Activated CD4-positive, alpha-beta T cell treated with anti-CD3 and anti-CD28 coated beads, Interleukin-2, amount 10 ng/mL, durations not matched to agents 7 days and 5 days (primary cell): ENCODE data around the gene SLC9A3. TPM values are rescaled to one million over a fixed set of nuclear protein-coding genes. Genes with fewer than 3 reads are reported as not detected.

Source experiments
- CTCF ChIA-PET: fragments of 350-600 bp; sonication (Branson Sonifier 250); formaldehyde crosslinking; loops from one replicate; lab custom pipeline; 2021; ENCODE audit warnings: antibody characterized with exemption; lab: Charles Lee
- POLR2A ChIA-PET: fragments of 350-600 bp; sonication (Branson Sonifier 250); formaldehyde crosslinking; loops from one replicate; lab custom pipeline; 2021; ENCODE audit warnings: antibody characterized with exemption; lab: Charles Lee
- DNase-seq: peaks from one replicate; pipeline ENCODE4 v3.0.0-alpha.2; 2020
- H3K27ac Mint-ChIP-seq: one replicate; pipeline ENCODE4 v1.8.0; 2021; ENCODE audit warnings: mild to moderate bottlenecking, moderate library complexity, mixed read lengths
- H3K27me3 Mint-ChIP-seq: one replicate; pipeline ENCODE4 v1.8.0; 2021; ENCODE audit warnings: mixed read lengths
- H3K36me3 Mint-ChIP-seq: one replicate; pipeline ENCODE4 v1.8.0; 2021; ENCODE audit warnings: low read depth, mixed read lengths
- H3K4me1 Mint-ChIP-seq: one replicate; pipeline ENCODE4 v1.8.0; 2021; ENCODE audit warnings: mixed read lengths
- H3K4me3 Mint-ChIP-seq: one replicate; pipeline ENCODE4 v1.8.0; 2021; ENCODE audit warnings: mild to moderate bottlenecking, moderate library complexity, mixed read lengths
- H3K9me3 Mint-ChIP-seq: one replicate; pipeline ENCODE4 v1.8.0; 2021; ENCODE audit warnings: mixed read lengths
- total RNA-seq, 2 experiments: library from RNA; stranded (reverse); gene quantifications; one replicate each; pipeline ENCODE4 v1.2.3, GENCODE V29; 2021

SLC9A3 gene
- total RNA-seq, 2 experiments from 2014 or later = 1.4 to 2.2 TPM

DNA sequence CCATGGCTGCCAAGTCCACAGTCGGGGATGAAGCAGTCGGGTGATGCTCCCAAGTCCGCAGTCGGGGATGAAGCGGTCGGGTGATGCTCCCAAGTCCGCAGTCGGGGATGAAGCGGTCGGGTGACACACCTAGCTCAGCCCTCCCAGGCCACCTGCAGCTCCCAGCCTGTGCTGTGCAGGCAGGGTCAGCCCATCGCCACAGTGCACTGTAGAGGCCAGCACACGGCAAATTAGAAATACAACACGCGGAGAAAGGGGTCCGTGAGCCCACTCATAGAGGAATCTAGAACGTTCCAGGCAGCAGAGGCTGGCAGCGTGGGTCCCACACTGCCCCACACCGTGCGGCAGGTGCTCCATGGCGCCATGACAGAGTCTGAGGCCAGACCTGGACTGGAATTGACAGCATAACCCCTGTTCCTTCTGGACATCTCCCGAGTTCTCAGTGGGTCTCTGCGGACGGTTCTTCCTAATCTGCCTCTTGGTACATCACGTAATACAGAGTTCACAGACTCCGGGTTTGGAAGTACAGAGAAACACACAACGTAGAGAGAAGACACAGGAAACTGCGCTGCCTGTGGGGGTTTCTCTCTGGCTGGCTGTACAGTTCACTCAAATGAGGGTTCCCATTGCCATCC lies 89.0 kb downstream of the SLC9A3 start:
- H3K4me3 Mint-ChIP-seq = no peak overlapping the region
- H3K27me3 Mint-ChIP-seq = no peaks in the 10 kb centered on the region
- ChIA-PET POLR2A (no interaction called here), CTCF (interaction anchor here (1.0 kb wide), 1 partner anchor 63 kb away, joined by 3 read pairs; no protein-coding TSS in a partner anchor)
- H3K9me3 Mint-ChIP-seq = no peaks in the 10 kb centered on the region
- no peaks in the 10 kb centered on the region for H3K36me3 Mint-ChIP-seq
- H3K4me1 Mint-ChIP-seq = peaks cover 9% of the 10 kb centered on the region
- no peak for DNase-seq
- H3K27ac Mint-ChIP-seq = no peak overlapping the region

- no peak overlapping the region for H3K4me3 Mint-ChIP-seq
- DNase-seq = no peak
- CTCF ChIA-PET = interaction anchor here (1.0 to 2.7 kb wide), 2 partner anchors 12 to 63 kb away, joined by 3 to 10 read pairs; no protein-coding TSS in a partner anchor
Measured at GRCh38 chr5:434443-435146, 89.7 kb downstream of the SLC9A3 start.

GRCh38 chr5:433836-434235 lies 90.4 kb downstream of the SLC9A3 start:
- Mint-ChIP-seq H3K36me3 (no peaks in the 10 kb centered on the region), H3K27ac (no peak overlapping the region), H3K4me3 (no peak overlapping the region), H3K27me3 (no peaks in the 10 kb centered on the region), H3K9me3 (no peaks in the 10 kb centered on the region), H3K4me1 (peaks cover 9% of the 10 kb centered on the region)
- no peak for DNase-seq
- CTCF ChIA-PET = interaction anchor here (1.0 to 2.7 kb wide), 2 partner anchors 13 to 62 kb away, joined by 3 to 10 read pairs; no protein-coding TSS in a partner anchor
- POLR2A ChIA-PET = no interaction called here

More at GRCh38 chr5:434443-435146, 89.7 kb downstream of the SLC9A3 start:
- Mint-ChIP-seq H3K27me3 (no peaks in the 10 kb centered on the region), H3K9me3 (no peaks in the 10 kb centered on the region), H3K36me3 (no peaks in the 10 kb centered on the region), H3K4me1 (peaks cover 7% of the 10 kb centered on the region), H3K27ac (no peak overlapping the region)
- POLR2A ChIA-PET = no interaction called here

- no peak for DNase-seq
- CTCF ChIA-PET = interaction anchor here (1.1 to 2.7 kb wide), 2 partner anchors 13 to 78 kb away, joined by 4 to 10 read pairs; no protein-coding TSS in a partner anchor
- POLR2A ChIA-PET = no interaction called here
- peaks cover 2% of the 10 kb centered on the region for H3K36me3 Mint-ChIP-seq
- no peak overlapping the region for H3K27ac Mint-ChIP-seq
- H3K4me3 Mint-ChIP-seq = no peak overlapping the region
- H3K4me1 Mint-ChIP-seq = peaks cover 11% of the 10 kb centered on the region
- H3K27me3 Mint-ChIP-seq = no peaks in the 10 kb centered on the region
- H3K9me3 Mint-ChIP-seq = no peaks in the 10 kb centered on the region
Measured at GRCh38 chr5:432928-433791, 91.1 kb downstream of the SLC9A3 start.

GRCh38 chr5:432201-432927 lies 91.9 kb downstream of the SLC9A3 start:
- ChIA-PET CTCF (interaction anchor here (1.0 to 2.8 kb wide), 4 partner anchors 14 to 115 kb away, joined by 3 to 10 read pairs (median 6); partner anchors contain the start of gene AHRR), POLR2A (no interaction called here)
- H3K27ac Mint-ChIP-seq = no peak overlapping the region
- H3K36me3 Mint-ChIP-seq = peaks cover 6% of the 10 kb centered on the region
- H3K27me3 Mint-ChIP-seq = no peaks in the 10 kb centered on the region
- no peak for DNase-seq
- H3K9me3 Mint-ChIP-seq = no peaks in the 10 kb centered on the region
- H3K4me3 Mint-ChIP-seq = no peak overlapping the region
- H3K4me1 Mint-ChIP-seq = peaks cover 11% of the 10 kb centered on the region

GRCh38 chr5:431711-432050 lies 92.6 kb downstream of the SLC9A3 start:
- peak overlapping the region; percentile 9 for H3K27ac Mint-ChIP-seq
- POLR2A ChIA-PET = no interaction called here

GRCh38 chr5:431001-431710 lies 93.1 kb downstream of the SLC9A3 start:
- H3K4me3 Mint-ChIP-seq = no peak overlapping the region
- ChIA-PET CTCF (interaction anchor here (0.6 to 2.8 kb wide), 8 partner anchors 8 to 119 kb away, joined by 3 to 8 read pairs (median 4); partner anchors contain the start of gene AHRR), POLR2A (no interaction called here)
- no peaks in the 10 kb centered on the region for H3K27me3 Mint-ChIP-seq
- peaks cover 10% of the 10 kb centered on the region for H3K36me3 Mint-ChIP-seq
- H3K9me3 Mint-ChIP-seq = no peaks in the 10 kb centered on the region
- no peak overlapping the region for H3K27ac Mint-ChIP-seq
- DNase-seq = peak; percentile 50
- peaks cover 10% of the 10 kb centered on the region for H3K4me1 Mint-ChIP-seq

More at GRCh38 chr5:431711-432050, 92.6 kb downstream of the SLC9A3 start:
- Mint-ChIP-seq H3K4me1 (peaks cover 11% of the 10 kb centered on the region), H3K36me3 (peaks cover 6% of the 10 kb centered on the region), H3K9me3 (no peaks in the 10 kb centered on the region), H3K4me3 (no peak overlapping the region), H3K27me3 (no peaks in the 10 kb centered on the region)
- no peak for DNase-seq
- CTCF ChIA-PET = interaction anchor here (0.6 to 2.8 kb wide), 8 partner anchors 8 to 119 kb away, joined by 3 to 8 read pairs (median 4); partner anchors contain the start of gene AHRR

GRCh38 chr5:430214-430925 lies 93.9 kb downstream of the SLC9A3 start:
- H3K27me3 Mint-ChIP-seq = no peaks in the 10 kb centered on the region
- H3K9me3 Mint-ChIP-seq = no peaks in the 10 kb centered on the region
- CTCF ChIA-PET = interaction anchor here (0.9 to 2.8 kb wide), 6 partner anchors 9 to 118 kb away, joined by 3 to 8 read pairs (median 4); no protein-coding TSS in a partner anchor
- no peak overlapping the region for H3K4me3 Mint-ChIP-seq
- DNase-seq = no peak
- H3K27ac Mint-ChIP-seq = peak overlapping the region; percentile 31
- POLR2A ChIA-PET = no interaction called here
- H3K36me3 Mint-ChIP-seq = peaks cover 10% of the 10 kb centered on the region
- peaks cover 15% of the 10 kb centered on the region for H3K4me1 Mint-ChIP-seq

- Mint-ChIP-seq H3K36me3 (peaks cover 13% of the 10 kb centered on the region), H3K4me1 (peaks cover 21% of the 10 kb centered on the region), H3K27ac (peak overlapping the region; percentile 31), H3K27me3 (no peaks in the 10 kb centered on the region), H3K9me3 (no peaks in the 10 kb centered on the region), H3K4me3 (no peak overlapping the region)
- POLR2A ChIA-PET = no interaction called here
- CTCF ChIA-PET = interaction anchor here (1.1 to 2.8 kb wide), 3 partner anchors 109 to 181 kb away, joined by 3 to 8 read pairs (median 5); no protein-coding TSS in a partner anchor
- DNase-seq = no peak
Measured at GRCh38 chr5:429453-430188, 94.6 kb downstream of the SLC9A3 start.

- Mint-ChIP-seq H3K9me3 (no peaks in the 10 kb centered on the region), H3K4me1 (peaks cover 22% of the 10 kb centered on the region), H3K36me3 (peaks cover 14% of the 10 kb centered on the region), H3K27me3 (no peaks in the 10 kb centered on the region), H3K4me3 (no peak overlapping the region), H3K27ac (peak overlapping the region; percentile 66)
- CTCF ChIA-PET = interaction anchor here (0.8 to 1.3 kb wide), 5 partner anchors 16 to 180 kb away, joined by 3 to 4 read pairs (median 3); partner anchors contain the start of gene AHRR
- no peak for DNase-seq
- POLR2A ChIA-PET = no interaction called here
Measured at GRCh38 chr5:428754-429452, 95.3 kb downstream of the SLC9A3 start.
